Esophagus squamous epithelium (tissue), 5 donors: Measurements from ENCODE around the gene POF1B. TPM values are rescaled to one million over a fixed set of nuclear protein-coding genes. Genes with fewer than 3 reads are reported as not detected.
A peak's percentile ranks its signal among the peaks of the same experiment; 100 is the strongest.

Experiments used
- DNase-seq: peaks from one replicate; lab custom pipeline; 2025; lab: John Stamatoyannopoulos, UW
- H3K27ac ChIP-seq, 4 donors: fragments of 200-600 bp; sonication (generic); one replicate each; pipeline ENCODE4 v1.5.1; 2016 to 2019; ENCODE audit warnings: mild to moderate bottlenecking in 1 of 4
- H3K27me3 ChIP-seq, 4 donors: fragments of 200-600 bp; sonication (generic); 1 replicate in 3 of 4; 2 replicates in 1 of 4; pipeline versions ENCODE4 v1.5.1 to v1.6.0; 2017 to 2021; ENCODE audit warnings: antibody characterized with exemption in 1 of 4
- H3K36me3 ChIP-seq, 3 donors: fragments of 200-600 bp; sonication (generic); one replicate each; pipeline ENCODE4 v1.5.1; 2016 to 2019
- H3K4me1 ChIP-seq, 3 donors: fragments of 200-600 bp; sonication (generic); one replicate each; pipeline ENCODE4 v1.5.1; 2017 to 2019
- H3K4me3 ChIP-seq, 4 donors: fragments of 200-600 bp; sonication (generic); 1 replicate in 3 of 4; 2 replicates in 1 of 4; pipeline ENCODE4 v1.5.1; 2016 to 2019; ENCODE audit warnings: mild to moderate bottlenecking in 2 of 4, moderate library complexity in 1 of 4
- H3K9me3 ChIP-seq, 3 donors: fragments of 200-600 bp; sonication (generic); one replicate each; pipeline ENCODE4 v1.5.1; 2016 to 2019
- CTCF ChIP-seq, 6 experiments: fragments of 450-650 bp in 4 of 6; fragments of 200-600 bp in 2 of 6; sonication (generic) in 2 of 6; IDR thresholded peaks; one replicate each; pipeline ENCODE4 v1.5.1; 2016 to 2019; ENCODE audit warnings: antibody characterized with exemption in 6 of 6, mild to moderate bottlenecking in 4 of 6, moderate library complexity in 4 of 6
- POLR2A ChIP-seq, 4 donors: fragments of 450-650 bp; IDR thresholded peaks; one replicate each; pipeline ENCODE4 v1.6.1; 2017; ENCODE audit warnings: antibody characterized with exemption in 4 of 4, mild to moderate bottlenecking in 4 of 4, moderate library complexity in 3 of 4
- WGBS, 2 donors: methylation state at CpG; one replicate each; pipeline ENCODE4 v1.1.5; 2018; 5-methylcytosine and 5-hydroxymethylcytosine counted together
- intact Hi-C: fragments of 100-400 bp; cut with DNase I; formaldehyde crosslinking; loops from one replicate; pipeline ENCODE4 v1.15.0; 2022
- total RNA-seq, 4 donors: library from RNA; depleted of rRNA; stranded (reverse); fragments of >200 nt; gene quantifications; one replicate each; pipeline ENCODE4 v1.1.0, GENCODE V29; 2016
- donor health status: DM: yes; HTN: yes; CAD: no.

The POF1B gene
- 10 to 100 TPM; 31.2 to 53.4 (median 39.6) TPM for total RNA-seq

- Histone ChIP-seq H3K36me3 (no peaks in the 10 kb centered on the region), H3K4me3 (peak within 1 kb of the TSS; percentile 30 to 53 (median 44)), H3K27ac (peak within 1 kb of the TSS; percentile 57 to 84 (median 76)), H3K4me1 (peaks cover 0 to 4% (median 0%) of the 10 kb centered on the region in 3 donors), H3K27me3 (no peaks in the 10 kb centered on the region), H3K9me3 (no peaks in the 10 kb centered on the region)
- DNase-seq: no peak
- TF ChIP-seq CTCF (IDR thresholded peaks at IDR 0.05): no peak
- TF ChIP-seq POLR2A (IDR thresholded peaks at IDR 0.05): peak in 2 of 4 donors; percentile 29 to 52
- intact Hi-C loops: no loop called here
- 42 to 45% methylated on average over 8 to 9 of the region's 12 CpGs for WGBS, 2 donors
These were observed at the start of gene POF1B for GRCh38 chrX:85379174-85379907. Gene POF1B, minus strand, starts transcription at chrX:85379665. Its CDS starts 211 bp downstream, at chrX:85379454.

- Histone ChIP-seq H3K27me3 (no peaks in the 10 kb centered on the region), H3K4me1 (no peaks in the 10 kb centered on the region), H3K9me3 (no peaks in the 10 kb centered on the region), H3K36me3 (no peaks in the 10 kb centered on the region), H3K27ac (no peak overlapping the region), H3K4me3 (no peak overlapping the region)
- WGBS, 2 donors: 27% methylated on average over 1 of the region's 1 CpG; no CpG with 5 or more reads in 1 of the 2 donors
- DNase-seq: no peak
- TF ChIP-seq POLR2A (IDR thresholded peaks at IDR 0.05) (no peak), CTCF (IDR thresholded peaks at IDR 0.05) (no peak)
- intact Hi-C loops: no loop called here
These were observed 49.6 kb upstream of the POF1B start for GRCh38 chrX:85429066-85429465.

- Histone ChIP-seq H3K4me1 (no peaks in the 10 kb centered on the region), H3K4me3 (no peak overlapping the region), H3K36me3 (no peaks in the 10 kb centered on the region), H3K9me3 (peaks cover 0 to 4% (median 0%) of the 10 kb centered on the region in 3 donors), H3K27ac (no peak overlapping the region), H3K27me3 (no peaks in the 10 kb centered on the region)
- intact Hi-C loops: no loop called here
- no peak for DNase-seq
- no peak for TF ChIP-seq POLR2A (IDR thresholded peaks at IDR 0.05)
- TF ChIP-seq CTCF (IDR thresholded peaks at IDR 0.05): no peak
These were observed 39.8 kb upstream of the POF1B start for GRCh38 chrX:85419293-85419692.

- 61 to 89% methylated on average over 2 of the region's 2 CpGs for WGBS, 2 donors
- intact Hi-C loops: no loop called here
- TF ChIP-seq POLR2A (IDR thresholded peaks at IDR 0.05) (no peak), CTCF (IDR thresholded peaks at IDR 0.05) (no peak)
These were observed 12.4 kb upstream of the POF1B start for GRCh38 chrX:85391878-85392238.

GRCh38 chrX:85391185-85391877 lies 11.9 kb upstream of the POF1B start:
- TF ChIP-seq CTCF (IDR thresholded peaks at IDR 0.05): no peak
- TF ChIP-seq POLR2A (IDR thresholded peaks at IDR 0.05): no peak
- DNase-seq: no peak
- Histone ChIP-seq H3K27ac (no peak overlapping the region), H3K4me3 (no peak overlapping the region), H3K9me3 (no peaks in the 10 kb centered on the region), H3K36me3 (no peaks in the 10 kb centered on the region), H3K4me1 (no peaks in the 10 kb centered on the region), H3K27me3 (no peaks in the 10 kb centered on the region)
- intact Hi-C loops: no loop called here
- 23 to 71% methylated on average over 1 of the region's 1 CpG for whole genome bisulfite sequencing, 2 donors

More at GRCh38 chrX:85391878-85392238, 12.4 kb upstream of the POF1B start:
- H3K4me1 ChIP-seq: no peaks in the 10 kb centered on the region
- no peaks in the 10 kb centered on the region for H3K36me3 ChIP-seq
- no peaks in the 10 kb centered on the region for H3K27me3 ChIP-seq
- DNase-seq: no peak
- H3K9me3 ChIP-seq: no peaks in the 10 kb centered on the region
- no peak overlapping the region for H3K4me3 ChIP-seq
- no peak overlapping the region for H3K27ac ChIP-seq
